Adrenal gland (tissue), 5 donors: ENCODE results near the gene MAGI1.

Source experiments
- POLR2A ChIP-seq, 2 donors: fragments of 450-650 bp; IDR thresholded peaks; one replicate each; pipeline ENCODE4 v1.6.1; 2017; ENCODE audit warnings: antibody characterized with exemption in 2 of 2, mild to moderate bottlenecking in 2 of 2, moderate library complexity in 1 of 2
- TF ChIP-seq, protein P1 (sequence below), 6 experiments: fragments of 450-650 bp in 4 of 6; fragments of 200-600 bp in 2 of 6; sonication (generic) in 1 of 6; IDR thresholded peaks; 1 replicate in 5 of 6; 2 replicates in 1 of 6; pipeline versions ENCODE4 v1.5.1 to v1.8.0; 2016 to 2021; ENCODE audit warnings: antibody characterized with exemption in 6 of 6, mild to moderate bottlenecking in 2 of 6, moderate library complexity in 1 of 6
- donor health status: DM: no; HTN: no; CAD: no.

- TF ChIP-seq, protein P1, sequence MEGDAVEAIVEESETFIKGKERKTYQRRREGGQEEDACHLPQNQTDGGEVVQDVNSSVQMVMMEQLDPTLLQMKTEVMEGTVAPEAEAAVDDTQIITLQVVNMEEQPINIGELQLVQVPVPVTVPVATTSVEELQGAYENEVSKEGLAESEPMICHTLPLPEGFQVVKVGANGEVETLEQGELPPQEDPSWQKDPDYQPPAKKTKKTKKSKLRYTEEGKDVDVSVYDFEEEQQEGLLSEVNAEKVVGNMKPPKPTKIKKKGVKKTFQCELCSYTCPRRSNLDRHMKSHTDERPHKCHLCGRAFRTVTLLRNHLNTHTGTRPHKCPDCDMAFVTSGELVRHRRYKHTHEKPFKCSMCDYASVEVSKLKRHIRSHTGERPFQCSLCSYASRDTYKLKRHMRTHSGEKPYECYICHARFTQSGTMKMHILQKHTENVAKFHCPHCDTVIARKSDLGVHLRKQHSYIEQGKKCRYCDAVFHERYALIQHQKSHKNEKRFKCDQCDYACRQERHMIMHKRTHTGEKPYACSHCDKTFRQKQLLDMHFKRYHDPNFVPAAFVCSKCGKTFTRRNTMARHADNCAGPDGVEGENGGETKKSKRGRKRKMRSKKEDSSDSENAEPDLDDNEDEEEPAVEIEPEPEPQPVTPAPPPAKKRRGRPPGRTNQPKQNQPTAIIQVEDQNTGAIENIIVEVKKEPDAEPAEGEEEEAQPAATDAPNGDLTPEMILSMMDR (IDR thresholded peaks at IDR 0.05): peak; percentile 45 to 69 (median 54)
- TF ChIP-seq POLR2A (IDR thresholded peaks at IDR 0.05): no peak
Observed at GRCh38 chr3:65751123-65751700, 287.5 kb downstream of the MAGI1 start.
